Body of pancreas (tissue), 4 donors: ENCODE data around the gene TNIK. TPM values are rescaled to one million over a fixed set of nuclear protein-coding genes. Genes with fewer than 3 reads are reported as not detected.

Source experiments
- ATAC-seq: fragments of 150-250 bp; one replicate; pipeline ENCODE4 v1.9.1; 2016
- DNase-seq, 4 donors: peaks; one replicate each; pipeline ENCODE4 v3.0.0-alpha.2; 2019
- H3K27ac ChIP-seq, 4 donors: fragments of 200-600 bp; sonication (generic); 1 replicate in 3 of 4; 2 replicates in 1 of 4; pipeline versions ENCODE4 v1.5.1 to v1.6.1; 2016 to 2019; ENCODE audit warnings: mild to moderate bottlenecking in 1 of 4, mixed read lengths in 1 of 4, moderate library complexity in 1 of 4
- H3K27me3 ChIP-seq, 2 donors: fragments of 200-600 bp; sonication (generic); one replicate each; pipeline ENCODE4 v1.6.0; 2016; ENCODE audit warnings: mild to moderate bottlenecking in 1 of 2
- H3K36me3 ChIP-seq, 2 donors: fragments of 200-600 bp; sonication (generic); replicated peaks in 1 of 2; 2 replicates each; pipeline ENCODE4 v1.5.1; 2016; ENCODE audit warnings: low read depth in 2 of 2; ENCODE audit not compliant: insufficient read depth in 1 of 2
- H3K4me1 ChIP-seq: fragments of 200-600 bp; sonication (generic); one replicate; pipeline ENCODE4 v1.6.0; 2016
- H3K4me3 ChIP-seq, 2 donors: fragments of 200-600 bp; sonication (generic); 1 replicate in 1 of 2; 2 replicates in 1 of 2; pipeline ENCODE4 v1.5.1; 2016 to 2019
- H3K9me3 ChIP-seq, 3 donors: fragments of 200-600 bp; sonication (generic); 1 replicate in 2 of 3; 2 replicates in 1 of 3; pipeline ENCODE4 v1.5.1; 2016
- POLR2A ChIP-seq, 3 donors: fragments of 450-650 bp; IDR thresholded peaks; one replicate each; pipeline ENCODE4 v1.6.1; 2016; ENCODE audit warnings: antibody characterized with exemption in 3 of 3, mild to moderate bottlenecking in 2 of 3
- WGBS, 2 donors: methylation state at CpG; one replicate each; pipeline ENCODE4 v1.1.5; 2017; 5-methylcytosine and 5-hydroxymethylcytosine counted together
- intact Hi-C: fragments of 100-400 bp; cut with DNase I; formaldehyde crosslinking; loops from one replicate; pipeline ENCODE4 v1.15.1; 2023
- total RNA-seq, 2 donors: library from RNA; depleted of rRNA; stranded (reverse); fragments of >200 nt; gene quantifications; one replicate each; pipeline ENCODE4 v1.1.0, GENCODE V29; 2016
- TF ChIP-seq, protein P1 (sequence below), 7 experiments: fragments of 450-650 bp in 4 of 7; fragments of 200-600 bp in 3 of 7; sonication (generic) in 3 of 7; IDR thresholded peaks; one replicate each; pipeline ENCODE4 v1.5.1; 2016 to 2019; ENCODE audit warnings: antibody characterized with exemption in 7 of 7

TNIK gene
- total RNA-seq, 2 donors from 2014 or later: 7.6 to 9.6 TPM

DNA sequence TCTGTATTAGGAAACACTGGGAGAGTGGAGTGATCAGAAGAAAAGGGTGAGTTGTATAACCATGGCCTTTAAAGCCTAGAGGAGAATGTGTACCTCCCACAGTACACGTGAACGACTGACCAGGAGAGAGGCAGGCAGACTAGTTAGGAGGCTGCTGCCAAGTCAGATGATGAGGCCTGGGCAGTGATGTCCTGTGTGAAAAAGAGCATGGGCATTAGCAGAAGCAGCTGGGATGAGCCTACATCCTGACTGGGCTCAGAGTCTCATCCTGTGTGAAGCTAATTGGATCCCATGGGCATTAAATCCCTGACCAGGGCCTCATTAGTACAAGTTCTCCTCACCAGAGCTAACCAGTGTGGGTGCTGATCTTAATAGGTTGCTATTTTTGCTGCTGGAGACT lies 344.5 kb downstream of the TNIK start:
- intact Hi-C loops: no loop called here
- no peak overlapping the region for H3K27ac ChIP-seq
- no peaks in the 10 kb centered on the region for H3K9me3 ChIP-seq
- ATAC-seq (no peak), DNase-seq (no peak)
- H3K4me3 ChIP-seq: no peak overlapping the region
- TF ChIP-seq, protein P1, sequence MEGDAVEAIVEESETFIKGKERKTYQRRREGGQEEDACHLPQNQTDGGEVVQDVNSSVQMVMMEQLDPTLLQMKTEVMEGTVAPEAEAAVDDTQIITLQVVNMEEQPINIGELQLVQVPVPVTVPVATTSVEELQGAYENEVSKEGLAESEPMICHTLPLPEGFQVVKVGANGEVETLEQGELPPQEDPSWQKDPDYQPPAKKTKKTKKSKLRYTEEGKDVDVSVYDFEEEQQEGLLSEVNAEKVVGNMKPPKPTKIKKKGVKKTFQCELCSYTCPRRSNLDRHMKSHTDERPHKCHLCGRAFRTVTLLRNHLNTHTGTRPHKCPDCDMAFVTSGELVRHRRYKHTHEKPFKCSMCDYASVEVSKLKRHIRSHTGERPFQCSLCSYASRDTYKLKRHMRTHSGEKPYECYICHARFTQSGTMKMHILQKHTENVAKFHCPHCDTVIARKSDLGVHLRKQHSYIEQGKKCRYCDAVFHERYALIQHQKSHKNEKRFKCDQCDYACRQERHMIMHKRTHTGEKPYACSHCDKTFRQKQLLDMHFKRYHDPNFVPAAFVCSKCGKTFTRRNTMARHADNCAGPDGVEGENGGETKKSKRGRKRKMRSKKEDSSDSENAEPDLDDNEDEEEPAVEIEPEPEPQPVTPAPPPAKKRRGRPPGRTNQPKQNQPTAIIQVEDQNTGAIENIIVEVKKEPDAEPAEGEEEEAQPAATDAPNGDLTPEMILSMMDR (IDR thresholded peaks at IDR 0.05): no peak
- TF ChIP-seq POLR2A (IDR thresholded peaks at IDR 0.05): no peak
- H3K4me1 ChIP-seq: no peaks in the 10 kb centered on the region
- 78 to 85% methylated on average over 2 of the region's 2 CpGs for WGBS, 2 donors
- no peaks in the 10 kb centered on the region for H3K36me3 ChIP-seq
- no peaks in the 10 kb centered on the region for H3K27me3 ChIP-seq

DNA sequence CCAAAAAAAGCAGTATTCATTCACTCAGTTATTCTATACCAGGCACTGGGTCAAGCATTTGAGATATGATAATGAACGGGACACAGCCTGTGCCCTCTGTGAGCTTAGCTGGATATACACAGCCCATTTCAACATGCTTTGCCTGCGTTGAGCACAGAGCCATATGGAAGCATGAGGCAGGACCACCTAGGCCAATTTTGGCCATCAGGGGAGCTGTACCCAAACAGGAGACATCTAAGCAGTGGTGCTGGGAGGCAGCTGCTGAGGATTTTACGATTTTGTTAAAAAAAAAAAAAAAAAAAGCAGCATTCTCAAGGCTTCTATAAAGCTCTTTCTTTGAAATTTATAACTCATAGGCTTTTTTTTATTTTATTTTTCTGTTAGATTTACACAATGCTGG lies 346.5 kb downstream of the TNIK start:
- H3K4me1 ChIP-seq: no peaks in the 10 kb centered on the region
- no peaks in the 10 kb centered on the region for H3K9me3 ChIP-seq
- H3K4me3 ChIP-seq: no peak overlapping the region
- ATAC-seq (no peak), DNase-seq (no peak)
- 86 to 90% methylated on average over 3 of the region's 3 CpGs for WGBS, 2 donors
- no peak for TF ChIP-seq POLR2A (IDR thresholded peaks at IDR 0.05)
- TF ChIP-seq, protein P1 (IDR thresholded peaks at IDR 0.05): no peak
- intact Hi-C loops: no loop called here
- no peaks in the 10 kb centered on the region for H3K36me3 ChIP-seq
- H3K27me3 ChIP-seq: no peaks in the 10 kb centered on the region
- H3K27ac ChIP-seq: no peak overlapping the region

DNA sequence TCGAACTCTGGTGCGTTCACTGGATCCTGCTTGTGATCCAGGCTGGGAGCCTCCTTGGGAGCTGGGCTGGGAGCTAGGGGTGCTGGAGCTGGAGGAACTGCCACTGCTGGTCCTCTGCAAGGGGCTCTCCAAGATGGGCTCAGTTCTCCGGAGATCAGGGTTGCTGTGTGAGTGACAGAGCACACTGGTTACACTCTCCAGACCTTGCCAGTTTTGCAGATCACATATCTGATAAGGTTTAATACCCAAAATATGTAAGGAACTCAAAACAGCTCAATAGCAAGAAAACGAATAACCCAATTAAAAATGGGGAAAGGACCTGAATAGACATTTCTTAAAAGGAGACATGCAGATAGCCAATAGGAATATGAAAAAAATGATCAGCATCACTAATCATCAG lies 349.5 kb downstream of the TNIK start:
- intact Hi-C loops: no loop called here
- H3K27ac ChIP-seq: no peak overlapping the region

DNA sequence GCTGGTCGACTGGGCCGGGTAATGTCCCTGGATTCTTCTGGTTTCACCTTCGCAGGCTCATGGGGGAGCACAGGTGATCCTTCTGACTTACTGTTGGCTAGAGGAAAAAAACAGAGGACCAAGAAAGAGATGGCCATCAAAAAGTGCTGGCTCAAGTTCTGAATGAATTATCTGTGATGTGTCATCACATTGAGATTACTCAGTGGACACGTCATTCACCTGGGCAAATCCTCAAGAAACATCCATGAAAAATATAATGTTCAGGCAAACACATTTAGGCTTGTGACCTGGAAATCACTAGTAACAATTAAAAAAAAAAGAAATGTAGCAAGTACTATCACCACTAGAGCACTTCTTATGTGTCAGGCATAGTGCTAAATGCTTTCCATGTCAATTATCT lies 352.1 kb downstream of the TNIK start:
- Histone ChIP-seq H3K36me3 (no peaks in the 10 kb centered on the region), H3K4me3 (no peak overlapping the region), H3K4me1 (no peaks in the 10 kb centered on the region), H3K27me3 (no peaks in the 10 kb centered on the region), H3K27ac (no peak overlapping the region), H3K9me3 (no peaks in the 10 kb centered on the region)
- TF ChIP-seq, protein P1 (IDR thresholded peaks at IDR 0.05): no peak
- TF ChIP-seq POLR2A (IDR thresholded peaks at IDR 0.05): no peak
- ATAC-seq (no peak), DNase-seq (no peak)
- 58 to 62% methylated on average over 4 of the region's 4 CpGs for WGBS, 2 donors
- intact Hi-C loops: no loop called here

More for the DNA sequence above, 349.5 kb downstream of the TNIK start:
- Histone ChIP-seq H3K4me1 (no peaks in the 10 kb centered on the region), H3K27me3 (no peaks in the 10 kb centered on the region), H3K4me3 (no peak overlapping the region), H3K36me3 (no peaks in the 10 kb centered on the region), H3K9me3 (no peaks in the 10 kb centered on the region)
- 89% methylated on average over 4 of the region's 4 CpGs for WGBS, 2 donors
- TF ChIP-seq, protein P1 (IDR thresholded peaks at IDR 0.05): no peak
- no peak for TF ChIP-seq POLR2A (IDR thresholded peaks at IDR 0.05)
- DNase-seq (no peak), ATAC-seq (no peak)

DNA sequence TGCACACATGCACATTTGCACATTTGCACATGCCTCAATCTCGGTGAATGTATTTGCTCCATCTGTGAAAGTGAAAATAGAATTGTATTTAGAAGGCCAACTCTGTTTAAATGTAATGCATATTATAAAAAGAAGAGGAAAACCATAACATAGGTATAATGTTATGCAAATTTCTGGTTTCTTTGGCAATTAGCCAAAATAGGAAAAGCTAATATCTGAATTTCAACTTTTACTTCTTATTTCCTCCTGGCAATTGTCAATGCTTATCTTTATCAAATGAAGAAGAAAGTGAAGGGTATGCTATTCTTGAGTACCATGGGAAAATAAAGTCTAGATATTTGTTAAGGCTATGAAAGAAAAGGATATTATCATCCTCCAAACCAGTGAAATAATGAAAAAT lies 357.0 kb downstream of the TNIK start:
- TF ChIP-seq, protein P1 (IDR thresholded peaks at IDR 0.05): no peak
- TF ChIP-seq POLR2A (IDR thresholded peaks at IDR 0.05): no peak
- WGBS, 2 donors: 95 to 97% methylated on average over 1 of the region's 1 CpG
- DNase-seq: no peak
- no peak overlapping the region for H3K27ac ChIP-seq
- H3K4me1 ChIP-seq: no peaks in the 10 kb centered on the region
- intact Hi-C loops: no loop called here
- no peaks in the 10 kb centered on the region for H3K36me3 ChIP-seq
- no peak overlapping the region for H3K4me3 ChIP-seq
- H3K9me3 ChIP-seq: no peaks in the 10 kb centered on the region
- no peak for ATAC-seq
- H3K27me3 ChIP-seq: no peaks in the 10 kb centered on the region
